ENCODE data around the gene DHRS9.

The DHRS9 gene

DNA sequence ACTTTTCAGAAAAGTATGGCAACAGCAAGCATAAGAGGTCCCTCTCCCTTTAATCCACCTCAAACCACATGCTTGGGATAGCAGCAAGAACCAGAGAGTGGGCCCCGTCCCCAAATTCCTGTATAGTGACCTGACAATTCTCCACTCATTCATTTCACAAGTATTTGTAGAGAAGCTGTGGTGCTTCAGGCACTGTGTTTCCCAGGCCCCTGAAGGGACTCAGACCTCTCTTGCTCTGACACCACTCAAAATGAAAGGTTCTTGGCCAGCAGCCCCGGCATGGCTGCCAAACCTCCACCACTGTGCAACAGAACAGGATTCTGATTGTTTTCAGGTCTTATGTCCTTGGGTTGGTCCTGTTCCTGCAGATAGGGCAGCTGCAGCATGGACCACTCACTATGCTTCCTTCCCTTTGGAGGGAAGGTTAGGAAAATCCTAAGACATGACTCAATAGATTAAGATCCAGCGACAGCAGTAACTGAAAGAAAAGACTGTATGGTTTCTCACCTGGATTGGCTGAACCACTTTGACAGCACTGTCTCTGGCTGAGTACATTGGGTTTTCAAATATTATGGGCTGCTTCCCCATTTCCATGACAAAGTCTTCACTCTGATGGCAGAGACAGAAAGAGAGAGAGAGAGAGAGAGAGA, 67.6 kb downstream of the DHRS9 start:
- ATAC-seq (ENCODE audit: low read depth), result peak; percentile 29; the same call in 1 of the 3 replicates
- no peak overlapping the region for H3K27ac ChIP-seq (ENCODE audit: poor library complexity, severe bottlenecking)
- TF ChIP-seq, protein P1, sequence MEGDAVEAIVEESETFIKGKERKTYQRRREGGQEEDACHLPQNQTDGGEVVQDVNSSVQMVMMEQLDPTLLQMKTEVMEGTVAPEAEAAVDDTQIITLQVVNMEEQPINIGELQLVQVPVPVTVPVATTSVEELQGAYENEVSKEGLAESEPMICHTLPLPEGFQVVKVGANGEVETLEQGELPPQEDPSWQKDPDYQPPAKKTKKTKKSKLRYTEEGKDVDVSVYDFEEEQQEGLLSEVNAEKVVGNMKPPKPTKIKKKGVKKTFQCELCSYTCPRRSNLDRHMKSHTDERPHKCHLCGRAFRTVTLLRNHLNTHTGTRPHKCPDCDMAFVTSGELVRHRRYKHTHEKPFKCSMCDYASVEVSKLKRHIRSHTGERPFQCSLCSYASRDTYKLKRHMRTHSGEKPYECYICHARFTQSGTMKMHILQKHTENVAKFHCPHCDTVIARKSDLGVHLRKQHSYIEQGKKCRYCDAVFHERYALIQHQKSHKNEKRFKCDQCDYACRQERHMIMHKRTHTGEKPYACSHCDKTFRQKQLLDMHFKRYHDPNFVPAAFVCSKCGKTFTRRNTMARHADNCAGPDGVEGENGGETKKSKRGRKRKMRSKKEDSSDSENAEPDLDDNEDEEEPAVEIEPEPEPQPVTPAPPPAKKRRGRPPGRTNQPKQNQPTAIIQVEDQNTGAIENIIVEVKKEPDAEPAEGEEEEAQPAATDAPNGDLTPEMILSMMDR (IDR thresholded peaks at IDR 0.05; ENCODE audit: poor library complexity, severe bottlenecking), result no peak
- H3K27me3 ChIP-seq (ENCODE audit: insufficient read depth, poor library complexity, severe bottlenecking), result no peaks in the 10 kb centered on the region
- DNase-seq (ENCODE audit: low spot score), result no peak
- H3K4me3 ChIP-seq (ENCODE audit: severe bottlenecking), result no peak overlapping the region
- H3K9me3 ChIP-seq (ENCODE audit: severe bottlenecking), result no peaks in the 10 kb centered on the region
- H3K4me1 ChIP-seq (ENCODE audit: insufficient read depth, poor library complexity, severe bottlenecking), result no peaks in the 10 kb centered on the region
- H3K36me3 ChIP-seq (ENCODE audit: low read depth), result no peaks in the 10 kb centered on the region

DNA sequence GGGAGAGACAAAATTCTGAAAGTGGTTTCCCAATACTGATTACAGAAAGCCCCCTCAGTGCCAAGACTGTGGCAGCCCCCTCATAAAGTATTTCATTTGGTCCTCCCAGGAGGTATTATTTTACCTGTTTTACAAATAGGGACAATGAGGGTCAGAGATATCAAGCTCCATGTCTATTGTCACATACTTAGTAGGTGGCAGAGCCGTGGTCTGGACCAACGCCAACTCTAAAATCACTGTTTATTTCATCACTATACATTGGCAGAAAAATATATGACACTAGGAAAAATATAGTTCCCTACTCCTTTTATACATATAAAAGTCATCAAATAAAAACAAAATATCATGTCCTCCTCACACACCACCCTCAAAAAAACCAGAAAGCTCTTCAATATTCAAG, 68.6 kb downstream of the DHRS9 start:
- Histone ChIP-seq H3K36me3 (ENCODE audit: low read depth) (no peaks in the 10 kb centered on the region), H3K27me3 (ENCODE audit: insufficient read depth, poor library complexity, severe bottlenecking) (no peaks in the 10 kb centered on the region), H3K9me3 (ENCODE audit: severe bottlenecking) (no peaks in the 10 kb centered on the region), H3K4me1 (ENCODE audit: insufficient read depth, poor library complexity, severe bottlenecking) (no peaks in the 10 kb centered on the region), H3K4me3 (ENCODE audit: severe bottlenecking) (no peak overlapping the region), H3K27ac (ENCODE audit: poor library complexity, severe bottlenecking) (no peak overlapping the region)
- TF ChIP-seq, protein P1 (IDR thresholded peaks at IDR 0.05; ENCODE audit: poor library complexity, severe bottlenecking), result no peak
- ATAC-seq (ENCODE audit: low read depth) (no peak), DNase-seq (ENCODE audit: low spot score) (no peak)

- no peaks in the 10 kb centered on the region for H3K4me1 ChIP-seq (ENCODE audit: insufficient read depth, poor library complexity, severe bottlenecking)
- no peaks in the 10 kb centered on the region for H3K36me3 ChIP-seq (ENCODE audit: low read depth)
- no peak for ATAC-seq (ENCODE audit: low read depth)
- H3K4me3 ChIP-seq (ENCODE audit: severe bottlenecking), result no peak overlapping the region
- TF ChIP-seq, protein P1 (IDR thresholded peaks at IDR 0.05; ENCODE audit: poor library complexity, severe bottlenecking), result no peak
- DNase-seq (ENCODE audit: low spot score), result no peak
- H3K9me3 ChIP-seq (ENCODE audit: severe bottlenecking), result no peaks in the 10 kb centered on the region
- H3K27ac ChIP-seq (ENCODE audit: poor library complexity, severe bottlenecking), result no peak overlapping the region
- no peaks in the 10 kb centered on the region for H3K27me3 ChIP-seq (ENCODE audit: insufficient read depth, poor library complexity, severe bottlenecking)
Measured at GRCh38 chr2:169139145-169139544, 69.8 kb downstream of the DHRS9 start.

DNA sequence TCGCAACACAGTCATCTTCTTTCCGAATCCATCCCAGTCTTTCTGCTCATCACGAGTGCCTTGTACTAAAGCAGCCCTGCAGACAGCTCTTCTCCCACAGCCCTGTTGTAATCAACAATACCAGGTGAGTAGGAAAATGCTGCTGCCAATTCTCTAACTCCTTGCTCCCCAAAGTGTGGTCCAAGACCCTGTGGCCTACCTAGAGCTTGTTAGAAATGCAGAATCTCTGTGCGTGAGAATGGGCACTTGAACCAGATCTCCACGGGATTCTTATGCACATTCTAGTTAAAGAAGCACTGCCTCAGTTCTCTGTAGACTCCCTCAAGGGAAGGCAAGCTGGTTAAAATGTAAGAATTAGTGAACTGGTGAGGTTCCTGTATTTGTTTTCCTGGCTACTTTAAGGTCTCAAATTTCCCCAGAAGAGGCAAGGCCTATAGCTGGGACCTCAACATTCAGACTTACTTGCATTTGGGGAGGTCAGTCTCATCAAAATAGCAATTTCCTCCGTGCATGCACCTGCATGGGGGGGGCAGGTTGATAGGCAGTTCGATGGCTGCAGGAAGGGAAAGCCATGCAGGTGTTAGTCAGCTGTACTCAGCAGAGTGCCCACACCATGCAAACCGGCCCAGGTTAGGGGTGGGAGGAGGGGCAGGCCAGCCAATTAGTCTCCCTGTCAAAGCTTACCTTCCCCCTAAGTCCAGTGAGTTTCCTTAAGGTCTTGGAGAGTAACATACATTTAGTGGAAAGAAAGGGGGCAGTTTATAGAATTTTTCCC, 70.8 kb downstream of the DHRS9 start:
- Histone ChIP-seq H3K4me1 (ENCODE audit: insufficient read depth, poor library complexity, severe bottlenecking) (no peaks in the 10 kb centered on the region), H3K36me3 (ENCODE audit: low read depth) (no peaks in the 10 kb centered on the region), H3K27ac (ENCODE audit: poor library complexity, severe bottlenecking) (no peak overlapping the region), H3K9me3 (ENCODE audit: severe bottlenecking) (no peaks in the 10 kb centered on the region), H3K27me3 (ENCODE audit: insufficient read depth, poor library complexity, severe bottlenecking) (no peaks in the 10 kb centered on the region), H3K4me3 (ENCODE audit: severe bottlenecking) (no peak overlapping the region)
- DNase-seq (ENCODE audit: low spot score) (no peak), ATAC-seq (ENCODE audit: low read depth) (no peak)
- TF ChIP-seq, protein P1 (IDR thresholded peaks at IDR 0.05; ENCODE audit: poor library complexity, severe bottlenecking), result no peak
